ENCODE data around the gene CCNF. TPM values are rescaled to one million over a fixed set of nuclear protein-coding genes. Genes with fewer than 3 reads are reported as not detected.

The CCNF gene
- total RNA-seq, 1 donor from 2014 or later, result 27.8 TPM

- H3K4me3 Mint-ChIP-seq (ENCODE audit: low read depth), result no peak overlapping the region
- no peaks in the 10 kb centered on the region for H3K27me3 Mint-ChIP-seq
- TF ChIP-seq, protein P1, sequence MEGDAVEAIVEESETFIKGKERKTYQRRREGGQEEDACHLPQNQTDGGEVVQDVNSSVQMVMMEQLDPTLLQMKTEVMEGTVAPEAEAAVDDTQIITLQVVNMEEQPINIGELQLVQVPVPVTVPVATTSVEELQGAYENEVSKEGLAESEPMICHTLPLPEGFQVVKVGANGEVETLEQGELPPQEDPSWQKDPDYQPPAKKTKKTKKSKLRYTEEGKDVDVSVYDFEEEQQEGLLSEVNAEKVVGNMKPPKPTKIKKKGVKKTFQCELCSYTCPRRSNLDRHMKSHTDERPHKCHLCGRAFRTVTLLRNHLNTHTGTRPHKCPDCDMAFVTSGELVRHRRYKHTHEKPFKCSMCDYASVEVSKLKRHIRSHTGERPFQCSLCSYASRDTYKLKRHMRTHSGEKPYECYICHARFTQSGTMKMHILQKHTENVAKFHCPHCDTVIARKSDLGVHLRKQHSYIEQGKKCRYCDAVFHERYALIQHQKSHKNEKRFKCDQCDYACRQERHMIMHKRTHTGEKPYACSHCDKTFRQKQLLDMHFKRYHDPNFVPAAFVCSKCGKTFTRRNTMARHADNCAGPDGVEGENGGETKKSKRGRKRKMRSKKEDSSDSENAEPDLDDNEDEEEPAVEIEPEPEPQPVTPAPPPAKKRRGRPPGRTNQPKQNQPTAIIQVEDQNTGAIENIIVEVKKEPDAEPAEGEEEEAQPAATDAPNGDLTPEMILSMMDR (IDR thresholded peaks at IDR 0.05; ENCODE audit: unreplicated experiment), result no peak
- DNase-seq (ENCODE audit: low spot score, unreplicated experiment), result no peak
- peak overlapping the region; percentile 59 for H3K27ac Mint-ChIP-seq
- H3K36me3 Mint-ChIP-seq (ENCODE audit: insufficient read depth), result peaks cover 3% of the 10 kb centered on the region
- H3K9me3 Mint-ChIP-seq (ENCODE audit: low read depth), result no peaks in the 10 kb centered on the region
- H3K4me1 Mint-ChIP-seq (ENCODE audit: low read depth), result no peaks in the 10 kb centered on the region
These were observed 76.4 kb downstream of the CCNF start for GRCh38 chr16:2505695-2506094.

GRCh38 chr16:2507052-2507659, 77.9 kb downstream of the CCNF start:
- Mint-ChIP-seq H3K4me1 (ENCODE audit: low read depth) (peaks cover 2% of the 10 kb centered on the region), H3K27me3 (no peaks in the 10 kb centered on the region), H3K4me3 (ENCODE audit: low read depth) (no peak overlapping the region), H3K27ac (no peak overlapping the region), H3K36me3 (ENCODE audit: insufficient read depth) (peaks cover 3% of the 10 kb centered on the region), H3K9me3 (ENCODE audit: low read depth) (no peaks in the 10 kb centered on the region)
- no peak for DNase-seq (ENCODE audit: low spot score, unreplicated experiment)
- TF ChIP-seq, protein P1 (IDR thresholded peaks at IDR 0.05; ENCODE audit: unreplicated experiment), result no peak

GRCh38 chr16:2507665-2508064, 78.4 kb downstream of the CCNF start:
- H3K27me3 Mint-ChIP-seq, result no peaks in the 10 kb centered on the region
- H3K4me1 Mint-ChIP-seq (ENCODE audit: low read depth), result peaks cover 7% of the 10 kb centered on the region
- H3K4me3 Mint-ChIP-seq (ENCODE audit: low read depth), result no peak overlapping the region
- peaks cover 3% of the 10 kb centered on the region for H3K36me3 Mint-ChIP-seq (ENCODE audit: insufficient read depth)
- TF ChIP-seq, protein P1 (IDR thresholded peaks at IDR 0.05; ENCODE audit: unreplicated experiment), result no peak
- H3K9me3 Mint-ChIP-seq (ENCODE audit: low read depth), result no peaks in the 10 kb centered on the region
- no peak overlapping the region for H3K27ac Mint-ChIP-seq
- DNase-seq (ENCODE audit: low spot score, unreplicated experiment), result no peak

Small RNA genes within 50 kb of the gene (microRNA-seq; reads per million reads assigned to microRNA genes)
- gene MIR6767 (ENCODE audit: borderline number of aligned reads, unreplicated experiment) (not detected), gene MIR6768 (ENCODE audit: borderline number of aligned reads, unreplicated experiment) (not detected)

Other genes starting within 250 kb of the CCNF start
- gene CASKIN1, start 232.8 kb upstream of the CCNF start, total RNA-seq, result 12.7 and 13.1 TPM in 2 replicates
- gene MLST8, start 224.0 kb upstream of the CCNF start, total RNA-seq, result 51.5 TPM in 2 replicates
- 22.5 and 24.6 TPM in 2 replicates for gene BRICD5, start 218.6 kb upstream of the CCNF start, total RNA-seq
- 28.5 and 30.6 TPM in 2 replicates for gene PGP, start 214.6 kb upstream of the CCNF start, total RNA-seq
- 30.9 and 33.7 TPM in 2 replicates for gene E4F1, start 205.9 kb upstream of the CCNF start, total RNA-seq
- 1.7 and 2.1 TPM in 2 replicates for gene DNASE1L2, start 193.0 kb upstream of the CCNF start, total RNA-seq
- 69.2 and 72.6 TPM in 2 replicates for gene ECI1, start 177.9 kb upstream of the CCNF start, total RNA-seq
- gene RNPS1, start 161.3 kb upstream of the CCNF start, total RNA-seq, result 231 and 237 TPM in 2 replicates
- gene ABCA3, start 88.7 kb upstream of the CCNF start, total RNA-seq, result 6.9 and 7.6 TPM in 2 replicates
- 27.4 and 32.2 TPM in 2 replicates for gene TEDC2, start 30.7 kb downstream of the CCNF start, total RNA-seq
- gene NTN3, start 41.9 kb downstream of the CCNF start, total RNA-seq, result 2.4 and 2.5 TPM in 2 replicates
- gene TBC1D24, start 45.7 kb downstream of the CCNF start, total RNA-seq, result 23.3 and 23.8 TPM in 2 replicates
- gene ATP6V0C, start 84.5 kb downstream of the CCNF start, total RNA-seq, result 158 and 169 TPM in 2 replicates
- 38.7 and 40.8 TPM in 2 replicates for gene AMDHD2, start 90.9 kb downstream of the CCNF start, total RNA-seq
- 0.58 and 0.62 TPM in 2 replicates for gene CEMP1, start 102.0 kb downstream of the CCNF start, total RNA-seq
- 45.0 and 45.1 TPM in 2 replicates for gene PDPK1, start 108.6 kb downstream of the CCNF start, total RNA-seq